Smooth muscle cell (in vitro differentiated cells): Measurements from ENCODE around the gene NRCAM. TPM values are rescaled to one million over a fixed set of nuclear protein-coding genes. Genes with fewer than 3 reads are reported as not detected.

Experiments
- DNase-seq: peaks from one replicate; lab custom pipeline; 2025; ENCODE audit not compliant: unreplicated experiment; lab: John Stamatoyannopoulos, UW
- H2AFZ ChIP-seq: fragments of 200-600 bp; sonication (generic); 2 replicates; pipeline ENCODE4 v1.6.0; 2016; ENCODE audit warnings: antibody characterized with exemption, low read depth, mild to moderate bottlenecking
- H3F3A ChIP-seq: fragments of 200-600 bp; sonication (generic); 2 replicates; pipeline ENCODE4 v1.6.0; 2017; ENCODE audit warnings: antibody characterized with exemption, low read depth
- H3K27ac ChIP-seq: fragments of 200-600 bp; sonication (generic); 2 replicates; pipeline ENCODE4 v1.5.1; 2016; ENCODE audit warnings: low read depth, mild to moderate bottlenecking
- H3K27me3 ChIP-seq: fragments of 200-600 bp; sonication (generic); 2 replicates; pipeline ENCODE4 v1.6.1; 2016; ENCODE audit warnings: low read depth, mild to moderate bottlenecking
- H3K36me3 ChIP-seq: fragments of 200-600 bp; sonication (generic); 2 replicates; pipeline ENCODE4 v1.5.1; 2016; ENCODE audit warnings: low read depth
- H3K4me1 ChIP-seq: fragments of 200-600 bp; sonication (generic); 2 replicates; pipeline ENCODE4 v1.5.1; 2016; ENCODE audit warnings: low read depth
- H3K4me2 ChIP-seq: fragments of 200-600 bp; sonication (generic); 2 replicates; pipeline ENCODE4 v1.6.0; 2016; ENCODE audit warnings: mild to moderate bottlenecking
- H3K4me3 ChIP-seq: fragments of 200-600 bp; sonication (generic); 2 replicates; pipeline ENCODE4 v1.5.1; 2016; ENCODE audit warnings: mild to moderate bottlenecking
- H3K79me2 ChIP-seq: fragments of 200-600 bp; sonication (generic); 2 replicates; pipeline ENCODE4 v1.6.0; 2016; ENCODE audit warnings: low read depth, mild to moderate bottlenecking
- H3K9ac ChIP-seq: fragments of 200-600 bp; sonication (generic); 2 replicates; pipeline ENCODE4 v1.6.0; 2016; ENCODE audit warnings: low read depth
- H3K9me3 ChIP-seq: fragments of 200-600 bp; sonication (generic); replicated peaks from 2 replicates; pipeline ENCODE4 v1.5.1; 2016; ENCODE audit warnings: low read depth
- H4K20me1 ChIP-seq: fragments of 200-600 bp; sonication (generic); 2 replicates; pipeline ENCODE4 v1.6.0; 2016; ENCODE audit warnings: low read depth
- CTCF ChIP-seq: fragments of 200-600 bp; sonication (generic); IDR thresholded peaks from 2 replicates; pipeline ENCODE4 v1.5.1; 2017; ENCODE audit warnings: borderline replicate concordance, mild to moderate bottlenecking, antibody characterized with exemption; ENCODE audit not compliant: insufficient read depth, poor library complexity, severe bottlenecking
- WGBS: methylation state at CpG from one replicate; pipeline ENCODE4 v1.1.7; 2016; ENCODE audit warnings: low lambda C conversion rate; 5-methylcytosine and 5-hydroxymethylcytosine counted together
- polyA plus RNA-seq: library from polyadenylated mRNA; unstranded; fragments of >200 nt; fragmentation: Nextera tagmentation; extraction: Ambion mirVana; gene quantifications from 2 replicates; pipeline ENCODE4 v1.2.1, GENCODE V29; 2016
- total RNA-seq: library from RNA; depleted of rRNA; stranded (reverse); fragments of >200 nt; gene quantifications from 2 replicates; pipeline ENCODE4 v1.2.3, GENCODE V29; 2014

Gene NRCAM
- total and polyA plus RNA-seq, 2 experiments from 2014 or later = 0.49 TPM; not detected in 1

GRCh38 chr7:108434010-108434409 is 22.2 kb downstream of the NRCAM start:
- Histone ChIP-seq H3K79me2 (no peaks in the 10 kb centered on the region), H3K27ac (no peak overlapping the region), H2AFZ (no peak overlapping the region), H3K4me2 (no peak overlapping the region), H3K9ac (no peak overlapping the region), H3K4me1 (no peaks in the 10 kb centered on the region), H3K27me3 (no peaks in the 10 kb centered on the region), H3F3A (no peaks in the 10 kb centered on the region), H4K20me1 (no peaks in the 10 kb centered on the region), H3K9me3 (no peaks in the 10 kb centered on the region), H3K4me3 (no peak overlapping the region), H3K36me3 (no peaks in the 10 kb centered on the region)
- no peak for DNase-seq
- TF ChIP-seq CTCF = no peak
- WGBS = 88% methylated on average over 2 of the region's 2 CpGs

GRCh38 chr7:108431099-108431498 is 25.1 kb downstream of the NRCAM start:
- Histone ChIP-seq H3K27ac (no peak overlapping the region), H2AFZ (no peak overlapping the region), H3K9me3 (no peaks in the 10 kb centered on the region), H4K20me1 (no peaks in the 10 kb centered on the region), H3F3A (no peaks in the 10 kb centered on the region), H3K9ac (no peak overlapping the region), H3K36me3 (no peaks in the 10 kb centered on the region), H3K27me3 (no peaks in the 10 kb centered on the region), H3K4me2 (no peak overlapping the region), H3K79me2 (no peaks in the 10 kb centered on the region), H3K4me1 (peaks cover 4% of the 10 kb centered on the region), H3K4me3 (no peak overlapping the region)
- no peak for TF ChIP-seq CTCF
- 86% methylated on average over 1 of the region's 1 CpG for whole genome bisulfite sequencing
- DNase-seq = no peak

GRCh38 chr7:108430664-108431063 is 25.6 kb downstream of the NRCAM start:
- Histone ChIP-seq H3K9me3 (no peaks in the 10 kb centered on the region), H3K4me1 (peaks cover 4% of the 10 kb centered on the region), H2AFZ (no peak overlapping the region), H3K27ac (no peak overlapping the region), H4K20me1 (no peaks in the 10 kb centered on the region), H3K4me3 (no peak overlapping the region), H3K9ac (no peak overlapping the region), H3K79me2 (no peaks in the 10 kb centered on the region), H3K27me3 (no peaks in the 10 kb centered on the region), H3K4me2 (no peak overlapping the region), H3F3A (no peaks in the 10 kb centered on the region), H3K36me3 (no peaks in the 10 kb centered on the region)
- no peak for DNase-seq
- WGBS = 73% methylated on average over 1 of the region's 1 CpG
- TF ChIP-seq CTCF = no peak

- H3K4me3 ChIP-seq = no peak overlapping the region
- no peak overlapping the region for H3K4me2 ChIP-seq
- no peak overlapping the region for H2AFZ ChIP-seq
- H3K4me1 ChIP-seq = peaks cover 4% of the 10 kb centered on the region
- no peak for DNase-seq
- no peak overlapping the region for H3K27ac ChIP-seq
- WGBS = 66% methylated on average over 1 of the region's 1 CpG
- H4K20me1 ChIP-seq = no peaks in the 10 kb centered on the region
- no peak for TF ChIP-seq CTCF
- H3K27me3 ChIP-seq = no peaks in the 10 kb centered on the region
- no peaks in the 10 kb centered on the region for H3K9me3 ChIP-seq
- no peak overlapping the region for H3K9ac ChIP-seq
- no peaks in the 10 kb centered on the region for H3K79me2 ChIP-seq
- no peaks in the 10 kb centered on the region for H3K36me3 ChIP-seq
- no peaks in the 10 kb centered on the region for H3F3A ChIP-seq
Observed at GRCh38 chr7:108427766-108428165, 28.5 kb downstream of the NRCAM start.
